Transverse colon (tissue), 4 donors: ENCODE measurements around the gene ZCWPW2. TPM values are rescaled to one million over a fixed set of nuclear protein-coding genes. Genes with fewer than 3 reads are reported as not detected.

Experiments used
- DNase-seq: peaks from one replicate; pipeline ENCODE4 v3.0.0-alpha.2; 2019
- H3K27ac ChIP-seq, 4 donors: fragments of 200-600 bp; sonication (generic); 2 replicates each; pipeline ENCODE4 v1.5.1; 2016 to 2018; ENCODE audit warnings: inconsistent platforms in 4 of 4
- H3K27me3 ChIP-seq: fragments of 200-600 bp; sonication (generic); 2 replicates; pipeline ENCODE4 v1.5.1; 2017; ENCODE audit warnings: inconsistent platforms
- H3K36me3 ChIP-seq, 4 donors: fragments of 200-600 bp; sonication (generic); 2 replicates each; pipeline ENCODE4 v1.5.1; 2017 to 2019; ENCODE audit warnings: inconsistent platforms in 4 of 4
- H3K4me1 ChIP-seq, 4 donors: fragments of 200-600 bp; sonication (generic); 2 replicates each; pipeline ENCODE4 v1.5.1; 2017 to 2020; ENCODE audit warnings: inconsistent platforms in 4 of 4
- H3K4me3 ChIP-seq, 4 donors: fragments of 200-600 bp; sonication (generic); 1 replicate in 1 of 4; 2 replicates in 3 of 4; pipeline versions ENCODE4 v1.5.1 to v1.6.1; 2017 to 2019; ENCODE audit warnings: inconsistent platforms in 4 of 4
- H3K9me3 ChIP-seq, 2 donors: fragments of 200-600 bp; sonication (generic); 2 replicates each; pipeline ENCODE4 v1.5.1; 2017 to 2019; ENCODE audit warnings: inconsistent platforms in 2 of 2
- CTCF ChIP-seq, 5 experiments: fragments of 200-600 bp in 3 of 5; fragments of 450-650 bp in 2 of 5; sonication (generic) in 3 of 5; IDR thresholded peaks; 1 replicate in 2 of 5; 2 replicates in 3 of 5; pipeline ENCODE4 v1.5.1; 2016 to 2017; ENCODE audit warnings: antibody characterized with exemption in 5 of 5, inconsistent platforms in 3 of 5, mild to moderate bottlenecking in 2 of 5, moderate library complexity in 1 of 5
- EP300 ChIP-seq: sonication (generic); formaldehyde crosslinking; IDR thresholded peaks from one replicate; pipeline ENCODE4 v1.6.1; 2017; ENCODE audit warnings: antibody characterized with exemption, low read depth
- POLR2A ChIP-seq: fragments of 450-650 bp; IDR thresholded peaks from one replicate; pipeline ENCODE4 v1.6.1; 2016; ENCODE audit warnings: antibody characterized with exemption, mild to moderate bottlenecking, moderate library complexity
- POLR2AphosphoS5 ChIP-seq, 3 donors: sonication (generic); formaldehyde crosslinking; IDR thresholded peaks; one replicate each; pipeline ENCODE4 v1.6.1; 2016; ENCODE audit warnings: antibody characterized with exemption in 3 of 3
- WGBS, 2 donors: methylation state at CpG; one replicate each; pipeline ENCODE4 v1.1.5; 2018; ENCODE audit warnings: low coverage in 1 of 2; 5-methylcytosine and 5-hydroxymethylcytosine counted together
- in situ Hi-C, 4 donors: fragments of 200-750 bp; cut with MboI; loops; one replicate each; pipeline versions ENCODE4 v1.15.0 to v1.15.1; 2017; ENCODE audit warnings: low sequenced_read_pairs in 3 of 4, low pct_ligation_motif_present in 1 of 4, low pct_unique_long_range_greater_than_20kb in 1 of 4
- intact Hi-C: fragments of 100-400 bp; cut with DNase I; formaldehyde crosslinking; loops from one replicate; pipeline ENCODE4 v1.15.1; 2023; ENCODE audit warnings: low total_unique reads
- total RNA-seq, 4 donors: library from RNA; depleted of rRNA; stranded (reverse); fragments of >200 nt; gene quantifications; one replicate each; pipeline ENCODE4 v1.1.0, GENCODE V29; 2016

The ZCWPW2 gene
- total RNA-seq, 4 donors from 2014 or later: 0.41 to 0.79 TPM; not detected in 2

GRCh38 chr3:28347374-28348264 lies 902 bp upstream of the ZCWPW2 start:
- H3K9me3 ChIP-seq: peaks cover 4 to 9% of the 10 kb centered on the region in 2 donors
- no peak for TF ChIP-seq POLR2A
- TF ChIP-seq CTCF (IDR thresholded peaks at IDR 0.05): no peak
- TF ChIP-seq EP300: peak; percentile 36
- peak in 1 of 3 donors; percentile 68 for TF ChIP-seq POLR2AphosphoS5 (IDR thresholded peaks at IDR 0.05)
- H3K4me3 ChIP-seq: peak overlapping the region; percentile 70 to 98 (median 86)
- 20 to 32% methylated on average over 16 of the region's 16 CpGs for WGBS, 2 donors
- no peak for DNase-seq
- in situ Hi-C loops: loop anchor here in 2 of 4 donors (25.0 kb wide), 1 partner anchor 1035 kb away; no protein-coding TSS in a partner anchor
- intact Hi-C loops: no loop called here
- no peaks in the 10 kb centered on the region for H3K27me3 ChIP-seq
- H3K4me1 ChIP-seq: peaks cover 14 to 61% (median 30%) of the 10 kb centered on the region in 4 donors
- peaks cover 0 to 2% (median under 1%) of the 10 kb centered on the region in 4 donors for H3K36me3 ChIP-seq
- peak overlapping the region; percentile 98 to 100 (median 98) for H3K27ac ChIP-seq

GRCh38 chr3:28348265-28348628 lies 274 bp upstream of the ZCWPW2 start:
- Histone ChIP-seq H3K9me3 (peaks cover 5 to 15% of the 10 kb centered on the region in 2 donors), H3K27me3 (no peaks in the 10 kb centered on the region), H3K27ac (peak overlapping the region; percentile 98 to 100 (median 98)), H3K36me3 (peaks cover 0 to 7% (median under 1%) of the 10 kb centered on the region in 4 donors), H3K4me1 (peaks cover 14 to 55% (median 28%) of the 10 kb centered on the region in 4 donors), H3K4me3 (peak overlapping the region; percentile 70 to 98 (median 86))
- intact Hi-C loops (no loop called here), in situ Hi-C loops (loop anchor here in 2 of 4 donors (25.0 kb wide), 1 partner anchor 1036 kb away; no protein-coding TSS in a partner anchor)
- WGBS, 2 donors: 0 to 1% methylated on average over 6 to 16 of the region's 16 CpGs
- peak in 1 of 3 donors; percentile 5 for TF ChIP-seq POLR2AphosphoS5 (IDR thresholded peaks at IDR 0.05)
- no peak for TF ChIP-seq POLR2A
- no peak for TF ChIP-seq CTCF (IDR thresholded peaks at IDR 0.05)
- TF ChIP-seq EP300: no peak
- DNase-seq: no peak

- 26 to 38% methylated on average over 10 to 13 of the region's 13 CpGs for WGBS, 2 donors
- H3K4me3 ChIP-seq: peak overlapping the region; percentile 70 to 98 (median 86)
- TF ChIP-seq CTCF (IDR thresholded peaks at IDR 0.05) (no peak), EP300 (no peak), POLR2AphosphoS5 (IDR thresholded peaks at IDR 0.05) (no peak), POLR2A (no peak)
- no peaks in the 10 kb centered on the region for H3K27me3 ChIP-seq
- intact Hi-C loops (no loop called here), in situ Hi-C loops (loop anchor here in 2 of 4 donors (25.0 kb wide), 1 partner anchor 1037 kb away; no protein-coding TSS in a partner anchor)
- H3K27ac ChIP-seq: peak overlapping the region; percentile 98 to 100 (median 98)
- no peak for DNase-seq
- peaks cover 14 to 44% (median 25%) of the 10 kb centered on the region in 4 donors for H3K4me1 ChIP-seq
- peaks cover 0 to 15% (median under 1%) of the 10 kb centered on the region in 4 donors for H3K36me3 ChIP-seq
- peaks cover 12 to 21% of the 10 kb centered on the region in 2 donors for H3K9me3 ChIP-seq
Observed at GRCh38 chr3:28349469-28350000, 1.0 kb downstream of the ZCWPW2 start.

- in situ Hi-C loops (no loop called here), intact Hi-C loops (no loop called here)
- H3K4me1 ChIP-seq: no peaks in the 10 kb centered on the region
- no peak overlapping the region for H3K4me3 ChIP-seq
- WGBS, 2 donors: 79 to 90% methylated on average over 4 of the region's 4 CpGs
- no peak for DNase-seq
- TF ChIP-seq CTCF (IDR thresholded peaks at IDR 0.05): no peak
- TF ChIP-seq EP300: no peak
- TF ChIP-seq POLR2A: no peak
- no peak for TF ChIP-seq POLR2AphosphoS5 (IDR thresholded peaks at IDR 0.05)
- no peaks in the 10 kb centered on the region for H3K36me3 ChIP-seq
- H3K27ac ChIP-seq: no peak overlapping the region
- H3K9me3 ChIP-seq: no peaks in the 10 kb centered on the region
- H3K27me3 ChIP-seq: no peaks in the 10 kb centered on the region
Observed at GRCh38 chr3:28376424-28376823, 27.9 kb downstream of the ZCWPW2 start.
